Endothelial cell (in vitro differentiated cells): ENCODE measurements around the gene PNCK. TPM values are rescaled to one million over a fixed set of nuclear protein-coding genes. Genes with fewer than 3 reads are reported as not detected.

Source experiments
- DNase-seq: peaks from one replicate; pipeline ENCODE4 v3.0.0; 2021; ENCODE audit warnings: low spot score
- H3K27ac Mint-ChIP-seq: one replicate; pipeline ENCODE4 v1.8.0; 2021; ENCODE audit warnings: mixed read lengths, inconsistent platforms; ENCODE audit not compliant: unreplicated experiment
- H3K27me3 Mint-ChIP-seq: one replicate; pipeline ENCODE4 v1.8.0; 2021; ENCODE audit warnings: mild to moderate bottlenecking, moderate library complexity, mixed read lengths, inconsistent platforms; ENCODE audit not compliant: unreplicated experiment
- H3K36me3 Mint-ChIP-seq: one replicate; pipeline ENCODE4 v1.8.0; 2021; ENCODE audit warnings: mild to moderate bottlenecking, low read depth, mixed read lengths, inconsistent platforms; ENCODE audit not compliant: unreplicated experiment
- H3K4me1 Mint-ChIP-seq: one replicate; pipeline ENCODE4 v1.8.0; 2021; ENCODE audit warnings: mild to moderate bottlenecking, mixed read lengths, inconsistent platforms; ENCODE audit not compliant: unreplicated experiment
- H3K4me3 Mint-ChIP-seq: one replicate; pipeline ENCODE4 v1.8.0; 2021; ENCODE audit warnings: mild to moderate bottlenecking, mixed read lengths, inconsistent platforms; ENCODE audit not compliant: unreplicated experiment
- H3K9me3 Mint-ChIP-seq: one replicate; pipeline ENCODE4 v1.8.0; 2021; ENCODE audit warnings: mixed read lengths, inconsistent platforms; ENCODE audit not compliant: unreplicated experiment
- CTCF ChIP-seq: fragments of 200-600 bp; sonication (generic); IDR thresholded peaks from one replicate; pipeline ENCODE4 v1.5.0; 2021; ENCODE audit warnings: antibody characterized with exemption; ENCODE audit not compliant: unreplicated experiment
- total RNA-seq: library from RNA; stranded (reverse); fragmentation: NEBNext Ultra II Directional; extraction: Animal tissue kit (Norgen Biotek cat#: 25700); gene quantifications from one replicate; pipeline ENCODE4 v1.2.1, GENCODE V29; 2021; ENCODE audit not compliant: unreplicated experiment

The PNCK gene
- total RNA-seq, 1 donor from 2014 or later = 0.41 TPM

GRCh38 chrX:153714256-153714655, 40.6 kb upstream of the PNCK start:
- DNase-seq = no peak
- Mint-ChIP-seq H3K9me3 (no peaks in the 10 kb centered on the region), H3K36me3 (peaks cover 19% of the 10 kb centered on the region), H3K4me1 (peaks cover 3% of the 10 kb centered on the region), H3K27me3 (peaks cover 1% of the 10 kb centered on the region), H3K27ac (peak overlapping the region; percentile 24), H3K4me3 (no peak overlapping the region)
- TF ChIP-seq CTCF = no peak

- Mint-ChIP-seq H3K27ac (no peak overlapping the region), H3K4me1 (peaks cover 11% of the 10 kb centered on the region), H3K4me3 (no peak overlapping the region), H3K27me3 (peaks cover 4% of the 10 kb centered on the region), H3K9me3 (no peaks in the 10 kb centered on the region), H3K36me3 (peaks cover 13% of the 10 kb centered on the region)
- no peak for TF ChIP-seq CTCF
- DNase-seq = no peak
These were observed 36.4 kb upstream of the PNCK start for GRCh38 chrX:153709726-153710674.

GRCh38 chrX:153708415-153708814, 34.8 kb upstream of the PNCK start:
- Mint-ChIP-seq H3K27ac (peak overlapping the region; percentile 61), H3K4me1 (peaks cover 8% of the 10 kb centered on the region), H3K36me3 (peaks cover 13% of the 10 kb centered on the region), H3K4me3 (no peak overlapping the region), H3K9me3 (no peaks in the 10 kb centered on the region), H3K27me3 (peaks cover 4% of the 10 kb centered on the region)
- TF ChIP-seq CTCF = peak; percentile 13
- peak; percentile 73 for DNase-seq

GRCh38 chrX:153707406-153707805, 33.8 kb upstream of the PNCK start:
- H3K36me3 Mint-ChIP-seq = peaks cover 11% of the 10 kb centered on the region

More at GRCh38 chrX:153707406-153707805, 33.8 kb upstream of the PNCK start:
- Mint-ChIP-seq H3K4me1 (peaks cover 8% of the 10 kb centered on the region), H3K9me3 (no peaks in the 10 kb centered on the region), H3K27ac (no peak overlapping the region), H3K4me3 (no peak overlapping the region), H3K27me3 (peaks cover 4% of the 10 kb centered on the region)
- DNase-seq = no peak
- no peak for TF ChIP-seq CTCF
